HepG2 (cell line): ENCODE measurements around the gene CCDC18. TPM values are rescaled to one million over a fixed set of nuclear protein-coding genes. Genes with fewer than 3 reads are reported as not detected.

Experiments
- ATRX ChIP-seq: sonication (generic); formaldehyde crosslinking; IDR thresholded peaks from 2 replicates; pipeline ENCODE4 v1.4.0; 2020; ENCODE audit warnings: missing genetic modification reagents, borderline replicate concordance
- CHCHD3 ChIP-seq: sonication (generic); formaldehyde crosslinking; IDR thresholded peaks from 2 replicates; pipeline ENCODE4 v1.8.0; 2022; ENCODE audit warnings: mild to moderate bottlenecking, missing genetic modification reagents, moderate library complexity
- CSRNP2 ChIP-seq: sonication (generic); formaldehyde crosslinking; conservative IDR thresholded peaks from 2 replicates; pipeline ENCODE4 v1.8.0; 2022; ENCODE audit warnings: low read depth, missing genetic modification reagents
- DDIT3 ChIP-seq: sonication (generic); formaldehyde crosslinking; IDR thresholded peaks from 2 replicates; pipeline ENCODE4 v1.4.0; 2020; ENCODE audit warnings: mild to moderate bottlenecking, missing genetic modification reagents
- GATAD2A ChIP-seq: IDR thresholded peaks from 2 replicates; pipeline ENCODE4 v1.6.1; 2016
- IRF2 ChIP-seq: IDR thresholded peaks from 2 replicates; pipeline ENCODE4 v1.6.1; 2018; ENCODE audit warnings: missing genetic modification reagents, missing compliant biosample characterization
- MED8 ChIP-seq: sonication (generic); formaldehyde crosslinking; IDR thresholded peaks from 2 replicates; pipeline ENCODE4 v1.8.1; 2023; ENCODE audit warnings: mild to moderate bottlenecking, missing genetic modification reagents; ENCODE audit not compliant: insufficient replicate concordance
- PHB2 ChIP-seq: fragments of 450-650 bp; IDR thresholded peaks from 2 replicates; pipeline ENCODE4 v1.6.1; 2018; ENCODE audit not compliant: partially characterized antibody
- RFX3 ChIP-seq: IDR thresholded peaks from 2 replicates; pipeline ENCODE4 v1.6.1; 2016; ENCODE audit warnings: missing biosample characterization, missing genetic modification reagents
- SAP130 ChIP-seq: IDR thresholded peaks from 2 replicates; pipeline ENCODE4 v1.6.1; 2016; ENCODE audit warnings: low read depth
- SP140L ChIP-seq: sonication (generic); formaldehyde crosslinking; IDR thresholded peaks from 2 replicates; pipeline ENCODE4 v1.4.0; 2020; ENCODE audit warnings: missing genetic modification reagents, borderline replicate concordance
- TIGD3 ChIP-seq: sonication (generic); formaldehyde crosslinking; IDR thresholded peaks from 2 replicates; pipeline ENCODE4 v1.5.1; 2020; ENCODE audit warnings: mild to moderate bottlenecking, missing genetic modification reagents, borderline replicate concordance
- ZBTB43 ChIP-seq: sonication (generic); formaldehyde crosslinking; conservative IDR thresholded peaks from 2 replicates; pipeline ENCODE4 v1.4.0; 2020; ENCODE audit warnings: missing genetic modification reagents
- ZFP36 ChIP-seq: fragments of 150-350 bp; IDR thresholded peaks from 2 replicates; pipeline ENCODE4 v1.6.1; 2018; ENCODE audit warnings: borderline replicate concordance, low read length, low read depth; ENCODE audit not compliant: partially characterized antibody
- ZIK1 ChIP-seq: sonication (generic); formaldehyde crosslinking; IDR thresholded peaks from 2 replicates; pipeline ENCODE4 v1.5.0; 2020; ENCODE audit warnings: mild to moderate bottlenecking, low read depth, missing genetic modification reagents, borderline replicate concordance
- ZNF253 ChIP-seq: sonication (generic); formaldehyde crosslinking; IDR thresholded peaks from 2 replicates; pipeline ENCODE4 v1.8.0; 2022; ENCODE audit warnings: mild to moderate bottlenecking, missing genetic modification reagents, borderline replicate concordance
- ZNF282 ChIP-seq: fragments of 450-650 bp; IDR thresholded peaks from 2 replicates; pipeline ENCODE4 v1.6.1; 2018; ENCODE audit not compliant: partially characterized antibody
- ZNF30 ChIP-seq: sonication (generic); formaldehyde crosslinking; IDR thresholded peaks from 2 replicates; pipeline ENCODE4 v1.5.0; 2020; ENCODE audit warnings: mild to moderate bottlenecking, missing genetic modification reagents
- ZNF33A ChIP-seq: sonication (generic); formaldehyde crosslinking; IDR thresholded peaks from 2 replicates; pipeline ENCODE4 v1.5.1; 2020; ENCODE audit warnings: missing genetic modification reagents, mild to moderate bottlenecking, moderate library complexity, borderline replicate concordance
- ZNF343 ChIP-seq: sonication (generic); formaldehyde crosslinking; IDR thresholded peaks from 2 replicates; pipeline ENCODE4 v1.4.0; 2020; ENCODE audit warnings: mild to moderate bottlenecking, missing genetic modification reagents
- ZNF362 ChIP-seq: sonication (generic); formaldehyde crosslinking; IDR thresholded peaks from 2 replicates; pipeline ENCODE4 v1.4.0; 2020; ENCODE audit warnings: missing genetic modification reagents, mild to moderate bottlenecking, borderline replicate concordance
- ZNF703 ChIP-seq: sonication (generic); formaldehyde crosslinking; IDR thresholded peaks from 2 replicates; pipeline ENCODE4 v1.5.1; 2020; ENCODE audit warnings: missing genetic modification reagents, mild to moderate bottlenecking, moderate library complexity, borderline replicate concordance
- ZNF775 ChIP-seq: sonication (generic); formaldehyde crosslinking; IDR thresholded peaks from 2 replicates; pipeline ENCODE4 v1.4.0; 2020; ENCODE audit warnings: missing genetic modification reagents, mild to moderate bottlenecking, moderate library complexity, borderline replicate concordance
- ZNF784 ChIP-seq: sonication (generic); formaldehyde crosslinking; IDR thresholded peaks from 2 replicates; pipeline ENCODE4 v1.5.1; 2020; ENCODE audit warnings: missing genetic modification reagents, mild to moderate bottlenecking, borderline replicate concordance
- polyA plus RNA-seq, 8 experiments: library from polyadenylated mRNA; depleted of rRNA in 3 of 8; stranded (reverse) in 7 of 8; unstranded in 1 of 8; fragments of >200 nt; fragmentation: Illumina TruSeq in 4 of 8; extraction: Trizol in 4 of 8; gene quantifications; 2 replicates each; pipeline versions ENCODE4 v1.2.1 to v1.2.3, GENCODE V29; 2011 to 2016; ENCODE audit warnings: low read depth in 4 of 8, missing spikeins in 1 of 8, mixed read lengths in 1 of 8; ENCODE audit not compliant: insufficient read depth in 1 of 8
- total RNA-seq, 5 experiments: library from RNA; depleted of rRNA; stranded (reverse); fragments of >200 nt; fragmentation: Illumina TruSeq; extraction: Trizol; gene quantifications; 2 replicates each; pipeline ENCODE4 v1.2.3, GENCODE V29; 2016; ENCODE audit warnings: low read depth in 1 of 5

The CCDC18 gene
- total and polyA plus RNA-seq, 2 of the 13 experiments (the other 11 are each of a cell fraction or from before 2014, with no cell fraction given), result 1.9 to 18.4 TPM

GRCh38 chr1:93221913-93222312 lies 41.4 kb downstream of the CCDC18 start (continued):
- TF ChIP-seq SP140L (CRISPR knock-in tag), result no peak
- no peak for TF ChIP-seq ZIK1 (CRISPR knock-in tag)
- peak; percentile 87 for TF ChIP-seq GATAD2A (CRISPR knock-in tag)
- peak; percentile 62 for TF ChIP-seq SAP130 (CRISPR knock-in tag)
- no peak for TF ChIP-seq ZNF253
- TF ChIP-seq PHB2, result no peak
- TF ChIP-seq ZBTB43 (CRISPR knock-in tag), result no peak
- TF ChIP-seq ZNF282, result no peak
- TF ChIP-seq ZFP36, result no peak
- no peak for TF ChIP-seq CSRNP2 (CRISPR knock-in tag)
- TF ChIP-seq ZNF30 (CRISPR knock-in tag), result no peak
- no peak for TF ChIP-seq ZNF775 (CRISPR knock-in tag)
- TF ChIP-seq ATRX (CRISPR knock-in tag), result no peak
- no peak for TF ChIP-seq TIGD3
- TF ChIP-seq MED8, result no peak
- TF ChIP-seq CHCHD3 (CRISPR knock-in tag), result no peak
- TF ChIP-seq ZNF703, result no peak
- TF ChIP-seq ZNF362 (CRISPR knock-in tag), result peak; percentile 90
- no peak for TF ChIP-seq ZNF33A (CRISPR knock-in tag)
- TF ChIP-seq ZNF784 (CRISPR knock-in tag), result no peak
- TF ChIP-seq DDIT3 (CRISPR knock-in tag), result no peak
- TF ChIP-seq RFX3 (CRISPR knock-in tag), result no peak
- peak; percentile 64; the same call in 1 of the 2 replicates for TF ChIP-seq IRF2 (CRISPR knock-in tag)
- no peak for TF ChIP-seq ZNF343
